C4-2B (cell line): Measurements from ENCODE around the gene LRRC10B.

Experiments used
- CTCF ChIP-seq: fragments of 450-650 bp; conservative IDR thresholded peaks from 2 replicates; pipeline ENCODE4 v1.5.1; 2017; ENCODE audit warnings: mild to moderate bottlenecking
- ZFX ChIP-seq: fragments of 450-650 bp; IDR thresholded peaks from 2 replicates; pipeline ENCODE4 v1.6.1; 2017

GRCh38 chr11:61537326-61537725, 28.8 kb downstream of the LRRC10B start:
- no peak for TF ChIP-seq CTCF
- TF ChIP-seq ZFX = no peak
